H9 (cell line): ENCODE results near the gene HMGA1. TPM values are rescaled to one million over a fixed set of nuclear protein-coding genes. Genes with fewer than 3 reads are reported as not detected.

Source experiments
- DNase-seq: peaks from one replicate; pipeline ENCODE4 v3.0.0-alpha.2; 2017
- H2AFZ ChIP-seq: one replicate; pipeline ENCODE4 v1.6.1; 2013; ENCODE audit warnings: mild to moderate bottlenecking, low read length, control low read depth, moderate library complexity
- H2AK5ac ChIP-seq: 2 replicates; pipeline ENCODE4 v1.6.1; 2013; ENCODE audit warnings: low read length, control low read depth, mixed read lengths; ENCODE audit not compliant: insufficient read length
- H2BK120ac ChIP-seq: one replicate; pipeline ENCODE4 v1.6.1; 2013; ENCODE audit warnings: low read depth, mild to moderate bottlenecking, low read length, control low read depth, inconsistent platforms; ENCODE audit not compliant: poor library complexity, severe bottlenecking
- H2BK12ac ChIP-seq: 2 replicates; pipeline ENCODE4 v1.6.1; 2013; ENCODE audit warnings: low read length, control low read depth, mixed read lengths, low read depth; ENCODE audit not compliant: insufficient read length
- H2BK15ac ChIP-seq: 2 replicates; pipeline ENCODE4 v1.6.1; 2013; ENCODE audit warnings: low read depth, low read length, control low read depth
- H2BK20ac ChIP-seq: one replicate; pipeline ENCODE4 v1.6.1; 2013; ENCODE audit warnings: low read depth, mild to moderate bottlenecking, low read length, control low read depth, inconsistent platforms; ENCODE audit not compliant: poor library complexity, severe bottlenecking
- H2BK5ac ChIP-seq: 2 replicates; pipeline ENCODE4 v1.6.1; 2013; ENCODE audit warnings: low read length, control low read depth, mixed read lengths; ENCODE audit not compliant: insufficient read length
- H3K14ac ChIP-seq: 2 replicates; pipeline ENCODE4 v1.6.1; 2013; ENCODE audit warnings: low read length, control low read depth; ENCODE audit not compliant: insufficient read depth
- H3K18ac ChIP-seq: 2 replicates; pipeline ENCODE4 v1.6.1; 2013; ENCODE audit warnings: low read depth, mild to moderate bottlenecking, mixed read lengths, low read length, control low read depth; ENCODE audit not compliant: insufficient read length
- H3K23ac ChIP-seq: 2 replicates; pipeline ENCODE4 v1.6.1; 2013; ENCODE audit warnings: low read length, control low read depth, mixed read lengths, low read depth; ENCODE audit not compliant: insufficient read length
- H3K23me2 ChIP-seq: 2 replicates; pipeline ENCODE4 v1.6.1; 2013; ENCODE audit warnings: low read depth, mild to moderate bottlenecking, mixed read lengths, low read length, control low read depth; ENCODE audit not compliant: insufficient read length, poor library complexity, severe bottlenecking
- H3K27ac ChIP-seq: 2 replicates; pipeline ENCODE4 v1.5.1; 2013; ENCODE audit warnings: low read length, control low read depth, mixed read lengths, low read depth; ENCODE audit not compliant: insufficient read length
- H3K27me3 ChIP-seq: 2 replicates; pipeline ENCODE4 v1.6.1; 2013; ENCODE audit warnings: low read length, control low read depth, inconsistent platforms; ENCODE audit not compliant: insufficient read depth
- H3K4ac ChIP-seq: 2 replicates; pipeline ENCODE4 v1.6.1; 2013; ENCODE audit warnings: low read depth, mild to moderate bottlenecking, control low read depth, inconsistent platforms, low read length, moderate library complexity
- H3K4me1 ChIP-seq: 2 replicates; pipeline ENCODE4 v1.6.1; 2013; ENCODE audit warnings: low read length, control low read depth, inconsistent platforms; ENCODE audit not compliant: insufficient read depth
- H3K4me2 ChIP-seq: 2 replicates; pipeline ENCODE4 v1.6.1; 2013; ENCODE audit warnings: low read length, control low read depth, mixed read lengths; ENCODE audit not compliant: insufficient read length, insufficient read depth
- H3K56ac ChIP-seq: 2 replicates; pipeline ENCODE4 v1.6.1; 2013; ENCODE audit warnings: low read depth, mild to moderate bottlenecking, mixed read lengths, low read length, control low read depth; ENCODE audit not compliant: insufficient read length
- H3K79me1 ChIP-seq: 2 replicates; pipeline ENCODE4 v1.6.1; 2013; ENCODE audit warnings: low read depth, mild to moderate bottlenecking, moderate library complexity, low read length, control low read depth, inconsistent platforms; ENCODE audit not compliant: insufficient read depth, poor library complexity, severe bottlenecking
- H3K79me2 ChIP-seq: 2 replicates; pipeline ENCODE4 v1.6.1; 2013; ENCODE audit warnings: low read length, control low read depth, inconsistent platforms; ENCODE audit not compliant: insufficient read depth
- H3K9ac ChIP-seq: 2 replicates; pipeline ENCODE4 v1.6.1; 2013; ENCODE audit warnings: low read length, control low read depth, mixed read lengths; ENCODE audit not compliant: insufficient read length; ENCODE audit errors: extremely low read depth
- H3K9me3 ChIP-seq: one replicate; pipeline ENCODE4 v1.6.1; 2013; ENCODE audit warnings: low read depth, low read length, inconsistent platforms; ENCODE audit not compliant: control insufficient read depth
- H3T11ph ChIP-seq: one replicate; pipeline ENCODE4 v1.6.1; 2013; ENCODE audit warnings: mild to moderate bottlenecking, low read length, control low read depth, inconsistent platforms
- H4K20me1 ChIP-seq: one replicate; pipeline ENCODE4 v1.6.1; 2013; ENCODE audit not compliant: control insufficient read depth, insufficient read length, insufficient read depth
- H4K5ac ChIP-seq: 2 replicates; pipeline ENCODE4 v1.6.1; 2013; ENCODE audit warnings: low read depth, mild to moderate bottlenecking, mixed read lengths, low read length, control low read depth; ENCODE audit not compliant: insufficient read length
- H4K8ac ChIP-seq: replicated peaks from 2 replicates; pipeline ENCODE4 v1.6.1; 2013; ENCODE audit warnings: low read length, control low read depth, mixed read lengths, low read depth; ENCODE audit not compliant: insufficient read length
- H4K91ac ChIP-seq: 2 replicates; pipeline ENCODE4 v1.6.1; 2013; ENCODE audit warnings: low read depth, mild to moderate bottlenecking, moderate library complexity, mixed read lengths, low read length, control low read depth; ENCODE audit not compliant: insufficient read length
- H3K27ac Mint-ChIP-seq, 3 experiments: 2 replicates in 2 of 3; 3 replicates in 1 of 3; pipeline ENCODE4 v1.8.0; 2020 to 2021; ENCODE audit warnings: mixed read lengths in 3 of 3, mild to moderate bottlenecking in 1 of 3, moderate library complexity in 1 of 3
- H3K27me3 Mint-ChIP-seq: 2 replicates; pipeline ENCODE4 v1.8.0; 2021; ENCODE audit warnings: low read depth, mild to moderate bottlenecking, moderate library complexity, mixed read lengths
- H3K36me3 Mint-ChIP-seq, 3 experiments: 2 replicates in 2 of 3; 3 replicates in 1 of 3; pipeline ENCODE4 v1.8.0; 2020 to 2021; ENCODE audit warnings: low read depth in 3 of 3, mixed read lengths in 3 of 3; ENCODE audit not compliant: insufficient read depth in 1 of 3
- H3K4me1 Mint-ChIP-seq, 2 experiments: 2 replicates each; pipeline ENCODE4 v1.8.0; 2020; ENCODE audit warnings: mixed read lengths in 2 of 2
- H3K4me3 Mint-ChIP-seq, 2 experiments: 2 replicates in 1 of 2; 3 replicates in 1 of 2; pipeline ENCODE4 v1.8.0; 2020 to 2021; ENCODE audit warnings: mild to moderate bottlenecking in 2 of 2, mixed read lengths in 2 of 2, moderate library complexity in 1 of 2
- H3K9me3 Mint-ChIP-seq, 2 experiments: 2 replicates in 1 of 2; 3 replicates in 1 of 2; pipeline ENCODE4 v1.8.0; 2020; ENCODE audit warnings: mild to moderate bottlenecking in 2 of 2, mixed read lengths in 2 of 2, moderate library complexity in 1 of 2
- WGBS: extraction: QIAGEN DNeasy Blood & Tissue Kit; methylation state at CpG from one replicate; pipeline ENCODE4 v1.1.7; 2013; ENCODE audit warnings: missing lambda C conversion rate, low lambda C conversion rate, mixed read lengths; ENCODE audit not compliant: insufficient read length; ENCODE audit errors: extremely low coverage; 5-methylcytosine and 5-hydroxymethylcytosine counted together
- total RNA-seq: library from RNA; stranded (reverse); gene quantifications from 2 replicates; pipeline ENCODE4 v1.2.1, GENCODE V29; 2021
- TF ChIP-seq, protein P1 (sequence below): fragments of 200-600 bp; sonication (generic); conservative IDR thresholded peaks from 3 replicates; pipeline ENCODE4 v1.8.0; 2021; ENCODE audit warnings: antibody characterized with exemption, mild to moderate bottlenecking

Gene HMGA1
- total RNA-seq, 1 experiment from 2014 or later, result 2,116 TPM

DNA sequence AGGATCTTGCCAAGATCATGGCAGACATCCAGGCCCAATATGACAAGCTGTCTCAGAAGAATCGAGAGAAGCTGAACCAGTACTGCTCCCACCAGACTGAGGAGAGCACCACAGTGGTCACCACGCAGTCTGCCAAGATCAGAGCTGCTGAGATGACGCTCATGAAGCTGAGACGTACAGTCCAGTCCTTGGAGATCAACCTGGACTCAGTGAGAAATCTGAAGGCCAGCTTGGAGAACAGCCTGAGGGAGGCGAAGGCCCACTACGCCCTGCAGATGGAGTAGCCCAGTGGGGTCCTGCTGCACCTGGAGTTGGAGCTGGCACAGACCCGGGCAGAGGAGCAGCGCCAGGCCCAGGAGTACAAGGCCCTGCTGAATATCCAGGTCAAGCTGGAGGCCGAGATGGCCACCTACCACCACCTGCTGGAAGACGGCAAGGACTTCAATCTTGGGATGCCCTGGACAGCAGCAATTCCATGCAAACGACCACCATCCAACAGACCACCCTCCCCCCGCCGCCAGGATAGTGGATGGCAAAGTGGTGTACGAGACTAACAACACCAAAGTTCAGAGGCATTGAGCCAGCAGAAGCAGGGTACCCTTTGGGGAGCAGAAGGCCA is 46.1 kb upstream of the HMGA1 start:
- Histone ChIP-seq H3T11ph (no peak overlapping the region), H3K4ac (no peak overlapping the region), H2AFZ (no peak overlapping the region), H4K20me1 (no peaks in the 10 kb centered on the region), H3K56ac (no peak overlapping the region), H2BK120ac (no peak overlapping the region), H3K14ac (no peak overlapping the region), H3K27ac (no peak overlapping the region), H3K23me2 (no peaks in the 10 kb centered on the region), H4K8ac (no peak overlapping the region), H2AK5ac (no peak overlapping the region), H3K4me1 (no peaks in the 10 kb centered on the region), H2BK20ac (no peak overlapping the region), H3K18ac (no peak overlapping the region), H3K79me2 (no peaks in the 10 kb centered on the region), H2BK15ac (no peak overlapping the region), H3K9me3 (no peaks in the 10 kb centered on the region), H3K27me3 (no peaks in the 10 kb centered on the region; the same call in 1 of the 2 replicates), H3K4me2 (no peak overlapping the region), H2BK12ac (no peak overlapping the region), H3K9ac (no peak overlapping the region), H3K79me1 (no peaks in the 10 kb centered on the region), H2BK5ac (no peak overlapping the region), H3K23ac (no peak overlapping the region), H4K5ac (no peak overlapping the region), H4K91ac (no peak overlapping the region)
- no CpG with 5 or more reads among the region's 14 CpGs for WGBS
- no peaks in the 10 kb centered on the region for H3K9me3 Mint-ChIP-seq
- no peak overlapping the region for H3K4me3 Mint-ChIP-seq
- H3K27ac Mint-ChIP-seq, result peak overlapping the region in 1 of 3 experiments; percentile 8; a peak in 1 of 7 replicates
- peaks cover 5 to 6% of the 10 kb centered on the region in 2 experiments; a peak in 2 of 4 replicates for H3K4me1 Mint-ChIP-seq
- H3K36me3 Mint-ChIP-seq, result no peaks in the 10 kb centered on the region; a peak in 1 of 7 replicates
- peaks cover 11% of the 10 kb centered on the region for H3K27me3 Mint-ChIP-seq
- peak; percentile 54 for DNase-seq
- TF ChIP-seq, protein P1, sequence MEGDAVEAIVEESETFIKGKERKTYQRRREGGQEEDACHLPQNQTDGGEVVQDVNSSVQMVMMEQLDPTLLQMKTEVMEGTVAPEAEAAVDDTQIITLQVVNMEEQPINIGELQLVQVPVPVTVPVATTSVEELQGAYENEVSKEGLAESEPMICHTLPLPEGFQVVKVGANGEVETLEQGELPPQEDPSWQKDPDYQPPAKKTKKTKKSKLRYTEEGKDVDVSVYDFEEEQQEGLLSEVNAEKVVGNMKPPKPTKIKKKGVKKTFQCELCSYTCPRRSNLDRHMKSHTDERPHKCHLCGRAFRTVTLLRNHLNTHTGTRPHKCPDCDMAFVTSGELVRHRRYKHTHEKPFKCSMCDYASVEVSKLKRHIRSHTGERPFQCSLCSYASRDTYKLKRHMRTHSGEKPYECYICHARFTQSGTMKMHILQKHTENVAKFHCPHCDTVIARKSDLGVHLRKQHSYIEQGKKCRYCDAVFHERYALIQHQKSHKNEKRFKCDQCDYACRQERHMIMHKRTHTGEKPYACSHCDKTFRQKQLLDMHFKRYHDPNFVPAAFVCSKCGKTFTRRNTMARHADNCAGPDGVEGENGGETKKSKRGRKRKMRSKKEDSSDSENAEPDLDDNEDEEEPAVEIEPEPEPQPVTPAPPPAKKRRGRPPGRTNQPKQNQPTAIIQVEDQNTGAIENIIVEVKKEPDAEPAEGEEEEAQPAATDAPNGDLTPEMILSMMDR, result peak; percentile 33; the same call in 1 of the 3 replicates
